MM.1S (cell line): ENCODE data around the gene FZD7.

Experiments
- CTCF ChIP-seq: fragments of 300-600 bp; sonication (generic); IDR thresholded peaks from 2 replicates; pipeline ENCODE4 v1.5.1; 2016; ENCODE audit warnings: antibody characterized with exemption, low read length, mixed read lengths
- EZH2 ChIP-seq: fragments of 300-600 bp; sonication (generic); optimal IDR thresholded peaks from 2 replicates; pipeline ENCODE3; 2017; ENCODE audit warnings: low read depth, mild to moderate bottlenecking, antibody characterized with exemption, low read length, mixed read lengths

GRCh38 chr2:202024871-202025270 lies 8.8 kb upstream of the FZD7 start:
- TF ChIP-seq CTCF (no peak), EZH2 (no peak)
